Keratinocyte (primary cell): ENCODE results near the gene HLA-DRB1.

ENCODE experiments used
- EZH2 ChIP-seq: IDR thresholded peaks from one replicate; pipeline ENCODE4 v1.6.1; 2012; ENCODE audit warnings: inconsistent platforms, mild to moderate bottlenecking, low read length, moderate library complexity
- TF ChIP-seq, protein P1 (sequence below), 3 experiments: IDR thresholded peaks in 1 of 3; conservative IDR thresholded peaks in 1 of 3; optimal IDR thresholded peaks in 1 of 3; 2 replicates in 2 of 3; 3 replicates in 1 of 3; pipeline versions ENCODE3 to v1.5.1; 2011; ENCODE audit warnings: low read length in 3 of 3, mild to moderate bottlenecking in 3 of 3, moderate library complexity in 2 of 3, control low read depth in 1 of 3, inconsistent platforms in 1 of 3; ENCODE audit not compliant: insufficient read depth in 2 of 3; ENCODE audit errors: extremely low read depth in 1 of 3

DNA sequence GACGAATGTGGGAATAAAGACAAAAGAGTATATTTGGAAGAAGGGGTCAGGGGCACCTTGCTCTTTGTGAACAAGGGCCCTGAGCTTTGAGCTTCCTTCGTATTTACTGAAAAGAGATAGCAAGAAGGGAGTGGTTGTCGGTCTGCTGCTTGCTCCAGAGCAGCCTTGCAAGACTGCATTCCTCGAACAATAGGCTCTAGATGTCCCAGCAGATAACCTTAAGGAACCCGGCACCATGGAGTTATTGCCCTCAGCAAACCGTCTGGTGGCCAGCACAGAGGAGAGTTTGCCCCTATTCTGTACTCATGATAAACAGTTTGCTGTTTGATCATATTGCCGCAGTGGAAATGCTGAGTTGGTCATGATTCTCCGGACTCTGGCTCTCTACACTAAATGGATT is 22.7 kb downstream of the HLA-DRB1 start:
- TF ChIP-seq, protein P1, sequence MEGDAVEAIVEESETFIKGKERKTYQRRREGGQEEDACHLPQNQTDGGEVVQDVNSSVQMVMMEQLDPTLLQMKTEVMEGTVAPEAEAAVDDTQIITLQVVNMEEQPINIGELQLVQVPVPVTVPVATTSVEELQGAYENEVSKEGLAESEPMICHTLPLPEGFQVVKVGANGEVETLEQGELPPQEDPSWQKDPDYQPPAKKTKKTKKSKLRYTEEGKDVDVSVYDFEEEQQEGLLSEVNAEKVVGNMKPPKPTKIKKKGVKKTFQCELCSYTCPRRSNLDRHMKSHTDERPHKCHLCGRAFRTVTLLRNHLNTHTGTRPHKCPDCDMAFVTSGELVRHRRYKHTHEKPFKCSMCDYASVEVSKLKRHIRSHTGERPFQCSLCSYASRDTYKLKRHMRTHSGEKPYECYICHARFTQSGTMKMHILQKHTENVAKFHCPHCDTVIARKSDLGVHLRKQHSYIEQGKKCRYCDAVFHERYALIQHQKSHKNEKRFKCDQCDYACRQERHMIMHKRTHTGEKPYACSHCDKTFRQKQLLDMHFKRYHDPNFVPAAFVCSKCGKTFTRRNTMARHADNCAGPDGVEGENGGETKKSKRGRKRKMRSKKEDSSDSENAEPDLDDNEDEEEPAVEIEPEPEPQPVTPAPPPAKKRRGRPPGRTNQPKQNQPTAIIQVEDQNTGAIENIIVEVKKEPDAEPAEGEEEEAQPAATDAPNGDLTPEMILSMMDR (optimal IDR thresholded peaks at IDR 0.05 in 1 of 3, IDR thresholded peaks at IDR 0.05 in 1 of 3, conservative IDR thresholded peaks at IDR 0.05 in 1 of 3; ENCODE audit: extremely low read depth in 1 of 3, insufficient read depth in 2 of 3, low read length in 3 of 3) = no peak
- TF ChIP-seq EZH2 = no peak
